22Rv1 (cell line): ENCODE data around the gene HOXA4.

ENCODE experiments used
- ZFX ChIP-seq: fragments of 450-650 bp; IDR thresholded peaks from 2 replicates; pipeline ENCODE4 v1.6.1; 2017; ENCODE audit warnings: antibody characterized with exemption, borderline replicate concordance
- TF ChIP-seq, protein P1 (sequence below): fragments of 450-650 bp; IDR thresholded peaks from 2 replicates; pipeline ENCODE4 v1.5.1; 2017; ENCODE audit warnings: mild to moderate bottlenecking

DNA sequence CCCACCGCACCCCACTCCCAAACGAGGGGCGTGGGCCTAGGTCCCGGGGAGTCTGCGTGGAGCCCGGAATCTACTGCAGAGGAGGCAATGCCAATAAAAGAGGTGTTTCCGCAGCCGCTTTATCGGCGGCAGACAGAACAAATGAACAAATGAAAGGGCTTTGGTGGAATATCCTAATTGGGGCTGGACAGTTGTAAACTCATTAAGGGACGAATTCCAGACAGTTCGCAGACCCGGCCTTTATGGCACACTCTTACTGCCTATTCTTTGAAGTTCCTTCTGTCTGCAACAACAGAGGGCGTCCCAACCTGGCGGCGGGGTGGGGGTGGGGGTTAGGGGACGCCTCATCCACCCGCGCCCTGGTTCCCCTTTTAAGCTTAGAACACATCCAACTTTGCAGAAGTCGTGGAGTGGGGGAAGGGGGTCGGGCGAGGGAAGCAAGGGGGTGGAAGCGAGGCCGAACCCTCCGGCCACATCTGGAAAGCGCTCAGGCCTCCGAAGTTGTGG, 30.7 kb upstream of the HOXA4 start:
- TF ChIP-seq, protein P1, sequence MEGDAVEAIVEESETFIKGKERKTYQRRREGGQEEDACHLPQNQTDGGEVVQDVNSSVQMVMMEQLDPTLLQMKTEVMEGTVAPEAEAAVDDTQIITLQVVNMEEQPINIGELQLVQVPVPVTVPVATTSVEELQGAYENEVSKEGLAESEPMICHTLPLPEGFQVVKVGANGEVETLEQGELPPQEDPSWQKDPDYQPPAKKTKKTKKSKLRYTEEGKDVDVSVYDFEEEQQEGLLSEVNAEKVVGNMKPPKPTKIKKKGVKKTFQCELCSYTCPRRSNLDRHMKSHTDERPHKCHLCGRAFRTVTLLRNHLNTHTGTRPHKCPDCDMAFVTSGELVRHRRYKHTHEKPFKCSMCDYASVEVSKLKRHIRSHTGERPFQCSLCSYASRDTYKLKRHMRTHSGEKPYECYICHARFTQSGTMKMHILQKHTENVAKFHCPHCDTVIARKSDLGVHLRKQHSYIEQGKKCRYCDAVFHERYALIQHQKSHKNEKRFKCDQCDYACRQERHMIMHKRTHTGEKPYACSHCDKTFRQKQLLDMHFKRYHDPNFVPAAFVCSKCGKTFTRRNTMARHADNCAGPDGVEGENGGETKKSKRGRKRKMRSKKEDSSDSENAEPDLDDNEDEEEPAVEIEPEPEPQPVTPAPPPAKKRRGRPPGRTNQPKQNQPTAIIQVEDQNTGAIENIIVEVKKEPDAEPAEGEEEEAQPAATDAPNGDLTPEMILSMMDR: peak; percentile 62
- no peak for TF ChIP-seq ZFX
